ENCODE data around the gene OPALIN.
A peak's percentile ranks its signal among the peaks of the same experiment; 100 is the strongest.

Gene OPALIN

GRCh38 chr10:96400465-96400864 lies 41.7 kb upstream of the OPALIN start:
- TF ChIP-seq, protein P1, sequence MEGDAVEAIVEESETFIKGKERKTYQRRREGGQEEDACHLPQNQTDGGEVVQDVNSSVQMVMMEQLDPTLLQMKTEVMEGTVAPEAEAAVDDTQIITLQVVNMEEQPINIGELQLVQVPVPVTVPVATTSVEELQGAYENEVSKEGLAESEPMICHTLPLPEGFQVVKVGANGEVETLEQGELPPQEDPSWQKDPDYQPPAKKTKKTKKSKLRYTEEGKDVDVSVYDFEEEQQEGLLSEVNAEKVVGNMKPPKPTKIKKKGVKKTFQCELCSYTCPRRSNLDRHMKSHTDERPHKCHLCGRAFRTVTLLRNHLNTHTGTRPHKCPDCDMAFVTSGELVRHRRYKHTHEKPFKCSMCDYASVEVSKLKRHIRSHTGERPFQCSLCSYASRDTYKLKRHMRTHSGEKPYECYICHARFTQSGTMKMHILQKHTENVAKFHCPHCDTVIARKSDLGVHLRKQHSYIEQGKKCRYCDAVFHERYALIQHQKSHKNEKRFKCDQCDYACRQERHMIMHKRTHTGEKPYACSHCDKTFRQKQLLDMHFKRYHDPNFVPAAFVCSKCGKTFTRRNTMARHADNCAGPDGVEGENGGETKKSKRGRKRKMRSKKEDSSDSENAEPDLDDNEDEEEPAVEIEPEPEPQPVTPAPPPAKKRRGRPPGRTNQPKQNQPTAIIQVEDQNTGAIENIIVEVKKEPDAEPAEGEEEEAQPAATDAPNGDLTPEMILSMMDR (IDR thresholded peaks at IDR 0.05; ENCODE audit: low read depth, low read length, missing control alignments): no peak
- DNase-seq (ENCODE audit: low read depth): no peak

GRCh38 chr10:96397902-96398301 lies 39.1 kb upstream of the OPALIN start:
- TF ChIP-seq, protein P1 (IDR thresholded peaks at IDR 0.05; ENCODE audit: low read depth, low read length, missing control alignments): no peak
- no peak for DNase-seq (ENCODE audit: low read depth)
- H3K4me3 ChIP-seq (ENCODE audit: low read depth, low read length): no peak overlapping the region

More at GRCh38 chr10:96400465-96400864, 41.7 kb upstream of the OPALIN start:
- H3K4me3 ChIP-seq (ENCODE audit: low read depth, low read length): no peak overlapping the region

GRCh38 chr10:96395931-96396877 lies 37.4 kb upstream of the OPALIN start:
- DNase-seq (ENCODE audit: low read depth): peak; percentile 35

GRCh38 chr10:96390460-96390864 lies 31.7 kb upstream of the OPALIN start:
- TF ChIP-seq, protein P1 (IDR thresholded peaks at IDR 0.05; ENCODE audit: low read depth, low read length, missing control alignments): no peak
- no peak overlapping the region for H3K4me3 ChIP-seq (ENCODE audit: low read depth, low read length)
- DNase-seq (ENCODE audit: low read depth): no peak

More at GRCh38 chr10:96395931-96396877, 37.4 kb upstream of the OPALIN start:
- TF ChIP-seq, protein P1 (IDR thresholded peaks at IDR 0.05; ENCODE audit: low read depth, low read length, missing control alignments): peak; percentile 93
- no peak overlapping the region for H3K4me3 ChIP-seq (ENCODE audit: low read depth, low read length)

GRCh38 chr10:96389785-96390184 lies 31.0 kb upstream of the OPALIN start:
- TF ChIP-seq, protein P1 (IDR thresholded peaks at IDR 0.05; ENCODE audit: low read depth, low read length, missing control alignments): no peak
- DNase-seq (ENCODE audit: low read depth): no peak
- H3K4me3 ChIP-seq (ENCODE audit: low read depth, low read length): no peak overlapping the region

DNA sequence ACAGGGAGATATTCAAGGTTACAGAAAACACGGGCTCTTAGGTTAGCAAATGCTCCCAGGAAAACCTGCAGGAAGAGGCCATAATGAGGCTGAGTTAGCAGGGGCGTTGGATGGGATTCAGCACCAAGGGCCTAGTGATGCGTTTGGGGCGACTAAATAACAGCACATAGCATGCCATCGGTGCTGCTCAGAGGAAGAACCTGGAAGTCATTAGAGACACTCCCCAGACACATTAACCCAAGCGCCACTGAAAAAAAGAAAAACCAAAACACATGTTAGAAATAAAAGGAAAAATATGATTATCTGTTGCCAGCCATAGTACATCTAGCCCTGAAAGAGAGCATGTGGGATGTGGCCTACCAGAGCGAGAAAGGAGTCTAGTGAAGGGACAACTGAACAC lies 28.8 kb upstream of the OPALIN start:
- DNase-seq (ENCODE audit: low read depth): no peak
- H3K4me3 ChIP-seq (ENCODE audit: low read depth, low read length): no peak overlapping the region
- TF ChIP-seq, protein P1 (IDR thresholded peaks at IDR 0.05; ENCODE audit: low read depth, low read length, missing control alignments): no peak
